GM21367 (cell line): ENCODE data around the gene FBRSL1.

ENCODE experiments used
- ATAC-seq: cut with Tn5 transposase; IDR thresholded peaks from one replicate; pipeline ENCODE4 v1.9.1; 2021; ENCODE audit not compliant: unreplicated experiment

Gene FBRSL1

DNA sequence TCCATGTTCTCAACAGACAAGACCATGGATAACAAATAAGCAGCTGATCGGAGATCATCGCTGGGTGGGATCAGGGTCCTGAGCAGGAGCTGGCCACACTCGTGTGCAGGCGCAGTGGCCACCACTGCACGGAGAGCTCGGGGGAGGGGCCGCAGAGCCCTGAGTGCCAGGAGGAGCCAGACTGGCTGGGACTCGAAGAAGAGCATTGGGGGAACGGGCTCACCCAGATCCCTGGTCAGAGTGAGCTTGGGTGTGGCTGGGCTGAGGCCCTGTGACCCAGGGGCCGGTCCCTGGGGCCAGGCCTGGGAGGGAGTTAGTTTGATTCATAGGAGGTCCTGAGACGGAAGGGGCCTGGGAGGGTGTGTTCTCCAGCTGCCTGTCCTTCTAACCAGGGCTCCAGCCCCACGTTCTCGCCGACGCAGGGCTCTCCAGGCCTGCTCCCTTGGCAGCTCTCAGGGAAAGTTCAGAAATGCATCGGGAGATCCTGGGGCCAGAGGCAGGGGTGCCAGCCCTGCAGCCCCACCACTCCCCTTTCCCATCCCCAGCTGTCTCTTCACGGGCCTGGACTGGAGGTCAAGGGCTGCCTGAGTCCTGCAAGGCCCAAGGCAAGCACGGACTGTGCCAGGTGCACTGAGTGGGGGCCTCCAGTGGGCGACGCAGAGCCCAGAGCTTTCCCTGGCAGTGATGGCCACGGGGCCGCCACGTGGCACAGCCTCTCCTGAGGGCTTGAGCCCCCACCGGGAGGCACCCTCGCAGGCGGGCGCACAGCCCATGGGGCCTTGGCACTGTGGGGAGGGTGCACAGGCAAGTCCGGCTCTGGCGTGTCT, 48.1 kb downstream of the FBRSL1 start:
- no peak for ATAC-seq

DNA sequence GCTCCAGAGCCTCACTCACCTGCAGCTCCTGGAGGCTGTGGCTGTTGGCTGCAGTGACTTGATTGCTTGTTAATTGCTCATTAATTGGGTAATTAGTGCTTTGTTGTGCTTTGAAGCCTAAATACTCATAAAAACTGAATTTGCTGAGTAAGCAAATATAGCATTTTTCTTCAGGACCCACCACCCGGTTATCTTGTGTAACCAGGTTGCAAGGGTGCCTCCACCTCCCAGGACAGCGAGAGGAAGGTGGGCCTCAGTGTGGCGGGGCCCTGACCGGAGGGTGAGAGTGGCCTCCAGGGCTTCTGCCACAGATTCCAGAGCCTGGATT, 48.7 kb downstream of the FBRSL1 start:
- no peak for ATAC-seq

DNA sequence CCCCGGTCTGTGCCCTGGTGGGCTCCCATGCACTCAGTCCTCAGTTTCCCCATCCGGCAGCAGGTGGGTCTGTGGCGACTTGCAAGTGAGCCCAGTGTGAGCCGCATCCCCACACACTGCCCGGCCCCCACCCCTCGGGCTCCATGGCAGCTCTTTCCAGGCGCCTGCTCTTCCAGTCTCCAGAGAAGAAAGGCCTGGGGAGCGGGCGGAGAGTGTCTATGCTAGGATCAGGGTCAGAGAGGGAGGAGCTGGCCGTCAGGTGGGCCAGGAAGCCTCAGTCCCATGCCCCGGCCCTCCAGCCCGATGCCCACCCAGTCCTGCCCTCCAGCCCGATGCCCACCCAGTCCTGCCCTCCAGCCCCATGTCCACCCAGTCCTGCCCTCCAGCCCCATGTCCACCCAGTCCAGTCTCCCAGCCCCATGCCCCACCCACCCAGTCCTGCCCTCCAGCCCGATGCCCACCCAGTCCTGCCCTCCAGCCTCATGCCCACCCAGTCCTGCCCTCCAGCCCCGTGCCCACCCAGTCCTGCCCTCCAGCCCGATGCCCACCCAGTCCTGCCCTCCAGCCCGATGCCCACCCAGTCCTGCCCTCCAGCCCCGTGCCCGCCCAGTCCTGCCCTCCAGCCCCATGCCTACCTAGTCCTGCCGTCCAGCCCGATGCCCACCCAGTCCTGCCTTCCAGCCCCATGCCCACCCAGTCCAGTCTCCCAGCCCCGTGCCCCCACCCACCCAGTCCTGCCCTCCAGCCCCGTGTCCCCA, 49.2 kb downstream of the FBRSL1 start:
- ATAC-seq, result no peak

DNA sequence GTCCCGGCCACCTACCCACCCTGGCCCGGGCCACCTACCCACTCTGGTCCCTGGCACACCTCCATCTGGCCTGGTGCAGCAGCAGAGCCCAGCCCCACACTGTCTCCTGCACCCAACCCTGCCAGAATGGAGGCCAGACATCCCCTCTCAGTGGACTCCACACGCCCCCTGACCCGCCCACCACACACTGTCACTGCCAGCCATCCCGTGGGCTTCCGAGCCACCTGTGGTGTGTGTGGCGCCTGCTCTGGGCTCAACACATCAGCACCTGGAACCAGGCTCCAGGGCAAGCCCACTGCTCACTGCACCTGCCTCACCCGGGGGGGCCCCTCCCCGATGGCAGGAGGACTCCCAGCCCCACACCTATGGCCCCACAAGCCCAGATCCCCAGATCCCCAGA, 50.5 kb downstream of the FBRSL1 start:
- ATAC-seq, result no peak

DNA sequence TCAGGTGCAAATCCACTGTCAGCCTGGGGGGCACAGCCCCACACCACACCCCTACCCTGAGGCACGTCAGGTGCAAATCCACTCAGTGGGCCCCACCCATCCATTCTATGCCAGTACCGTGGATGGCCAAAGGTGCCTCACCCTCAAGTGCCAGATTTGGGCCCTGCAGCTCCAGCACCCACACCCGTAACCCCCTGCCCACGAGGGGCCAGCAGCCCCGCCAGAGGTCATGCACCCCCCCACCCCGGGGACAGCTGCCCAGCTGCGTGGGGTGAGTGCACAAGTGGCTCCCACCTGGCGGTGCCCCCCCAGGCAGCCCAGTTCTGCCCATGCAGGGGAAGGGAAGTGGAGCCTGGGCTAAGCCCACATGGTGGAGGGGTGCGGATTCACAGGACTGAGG, 51.2 kb downstream of the FBRSL1 start:
- no peak for ATAC-seq

DNA sequence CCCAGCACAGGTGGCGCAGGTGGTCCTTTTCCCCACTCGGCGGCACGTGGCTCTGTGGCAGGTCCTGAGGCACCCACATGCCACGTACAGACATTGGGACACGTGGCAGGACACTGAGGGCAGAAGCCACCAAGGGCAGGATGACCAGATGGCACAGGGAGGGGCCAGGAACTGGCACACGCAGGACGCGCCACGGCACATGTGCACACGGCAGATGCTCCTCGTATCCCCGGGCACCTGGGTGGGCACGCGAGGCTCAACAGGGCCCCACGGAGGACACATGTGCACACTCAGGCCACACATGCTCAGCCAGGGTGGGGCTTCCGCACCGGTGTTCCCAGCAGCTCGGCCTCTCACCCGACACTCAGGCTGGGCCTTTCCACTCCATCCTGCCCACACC, 52.0 kb downstream of the FBRSL1 start:
- no peak for ATAC-seq

DNA sequence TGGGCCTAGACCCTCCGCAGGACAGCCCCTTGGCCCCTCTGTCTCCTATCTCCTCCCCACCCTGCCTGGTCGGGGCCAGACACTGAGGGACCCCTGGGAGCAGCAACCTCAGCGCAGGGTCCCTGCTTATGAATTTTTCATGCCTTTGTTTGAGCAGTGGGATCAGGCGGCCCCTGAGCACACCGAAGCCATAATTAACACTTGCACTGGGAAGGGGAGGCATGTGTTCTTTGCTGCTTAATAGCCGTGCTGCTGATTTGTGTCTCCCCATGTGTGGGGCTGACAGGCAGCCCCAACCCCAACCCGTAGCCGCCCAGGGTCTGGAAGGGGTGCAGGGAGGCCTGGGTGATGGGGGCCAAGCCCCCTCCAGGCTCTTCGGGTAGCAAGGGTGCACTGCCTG, 52.7 kb downstream of the FBRSL1 start:
- no peak for ATAC-seq

DNA sequence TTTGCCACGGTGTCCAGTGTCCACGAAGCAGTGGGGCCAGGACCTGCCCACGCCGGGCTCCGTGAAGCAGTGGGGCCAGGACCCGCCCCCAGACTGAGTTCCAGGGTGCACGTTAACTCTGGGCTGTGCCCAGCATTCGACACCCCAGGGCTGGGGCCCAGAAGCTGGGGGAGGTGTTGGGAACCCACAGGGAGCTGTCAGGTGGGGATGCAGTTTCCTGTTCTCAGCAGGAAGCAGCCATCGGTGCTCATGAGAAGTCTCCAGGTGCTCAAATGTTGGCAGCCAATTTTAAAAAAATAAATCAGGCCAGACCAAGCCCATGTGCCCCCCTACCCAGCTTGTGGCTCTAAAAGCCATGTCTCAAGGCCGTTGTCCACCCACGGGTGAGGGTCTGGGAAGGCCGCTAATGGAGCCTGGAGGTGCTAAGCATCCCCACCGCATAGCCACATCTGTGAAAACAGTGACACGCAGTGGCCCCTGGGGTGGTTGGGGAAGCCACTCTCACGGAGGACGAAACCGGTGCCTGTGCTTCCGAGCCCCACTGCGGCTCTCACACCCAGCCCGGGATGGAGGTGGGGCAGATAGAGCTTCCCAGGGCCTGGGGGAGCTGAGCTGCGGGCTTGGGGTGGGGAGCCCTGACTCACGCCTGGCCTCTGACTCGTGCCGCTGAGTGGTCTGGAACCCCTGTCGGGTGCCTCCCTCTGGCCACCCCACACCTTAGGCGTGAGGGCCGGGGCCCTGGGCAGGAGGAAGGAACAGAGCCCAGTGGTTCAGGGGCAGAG, 53.5 kb downstream of the FBRSL1 start:
- no peak for ATAC-seq

DNA sequence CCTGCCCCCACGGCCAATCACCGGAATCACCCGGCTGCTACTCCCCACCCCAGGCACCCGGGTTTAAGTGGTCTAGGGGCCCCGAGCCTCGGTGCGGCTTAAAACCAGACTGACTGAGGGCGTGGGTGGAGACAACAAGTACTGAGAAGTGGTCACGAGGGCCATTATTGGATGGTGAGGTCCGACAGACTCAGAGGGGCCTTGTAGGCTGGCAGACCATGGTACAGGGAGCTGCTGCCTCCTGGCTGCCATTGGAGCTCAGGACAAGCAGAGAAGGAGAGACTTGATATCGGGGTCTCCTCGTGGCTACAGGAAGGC, 54.1 kb downstream of the FBRSL1 start:
- ATAC-seq, result no peak

DNA sequence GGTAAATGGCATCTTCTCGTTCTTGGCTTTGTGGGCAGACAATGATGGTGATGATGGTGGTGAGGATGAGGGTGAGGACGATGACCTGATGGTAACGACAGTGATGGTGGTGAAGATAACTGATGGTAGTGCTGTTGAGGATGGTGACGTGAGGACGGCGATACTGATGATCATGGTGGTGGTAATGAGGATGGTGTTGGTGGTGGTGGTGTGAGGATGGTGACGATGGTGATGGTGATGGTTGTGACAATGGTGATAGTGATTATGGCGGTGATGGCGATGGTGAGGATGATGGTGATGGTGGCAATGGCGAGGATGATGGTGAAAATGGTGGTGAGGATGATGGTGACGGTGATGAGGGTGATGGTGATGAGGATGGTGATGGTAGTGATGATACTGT, 54.5 kb downstream of the FBRSL1 start:
- ATAC-seq, result no peak

DNA sequence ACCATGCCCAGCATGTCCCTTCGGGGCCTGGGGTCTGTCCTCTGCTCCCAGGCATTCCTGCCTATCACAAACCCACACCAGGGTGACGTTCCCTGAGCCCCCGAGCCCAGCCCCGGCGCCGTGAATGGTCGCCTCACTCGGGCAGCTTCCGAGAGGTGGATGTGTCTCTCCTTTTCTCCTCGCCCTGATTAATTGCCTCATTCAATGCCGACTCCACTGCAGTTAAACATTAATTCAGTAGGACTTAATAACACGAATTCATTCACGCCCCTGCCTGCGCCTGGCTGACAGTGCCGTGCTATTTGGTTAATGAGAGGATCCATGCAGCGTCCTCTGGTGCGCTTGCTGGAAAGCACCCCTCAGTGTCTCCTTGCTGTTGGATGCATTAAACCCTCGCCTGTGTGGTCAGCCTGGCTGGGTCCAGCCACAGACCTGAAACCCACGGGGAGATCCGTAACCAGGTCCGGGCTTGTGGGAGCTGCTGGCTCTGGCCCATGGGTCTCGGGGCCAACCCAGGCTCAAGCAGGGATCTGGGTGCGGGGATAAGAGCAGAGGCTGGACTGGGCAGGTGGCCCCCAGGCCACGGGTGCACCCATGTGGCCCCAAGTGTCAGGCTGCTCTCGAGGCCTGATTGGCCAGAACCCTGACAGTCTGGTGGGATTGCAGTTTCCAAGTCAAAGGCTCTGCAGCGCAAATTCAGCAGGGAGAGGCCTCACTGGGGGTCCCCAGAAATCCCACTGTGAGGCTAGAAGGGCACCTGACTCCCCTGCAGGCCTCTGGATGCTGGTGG, 55.4 kb downstream of the FBRSL1 start:
- ATAC-seq, result no peak

DNA sequence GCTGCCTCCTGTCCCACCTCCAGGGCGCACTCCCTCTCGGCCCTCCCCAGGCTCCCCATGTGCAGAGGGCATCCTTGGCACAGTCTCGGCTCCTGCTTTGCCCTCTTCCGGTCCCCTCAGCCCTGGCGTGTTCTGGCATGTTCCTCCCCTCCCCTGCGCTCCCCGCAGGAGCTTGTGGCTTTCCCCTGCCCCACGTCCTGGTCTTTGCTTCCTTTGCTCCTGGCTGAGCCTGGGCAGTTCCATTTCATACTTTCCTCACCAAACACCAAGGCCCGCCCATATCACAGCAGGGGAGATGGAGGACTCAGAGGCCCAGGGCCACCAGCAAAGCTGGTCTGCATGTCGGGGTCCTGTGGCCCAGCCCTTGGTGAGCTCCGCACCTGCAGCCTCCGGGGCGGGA, 56.0 kb downstream of the FBRSL1 start:
- no peak for ATAC-seq

DNA sequence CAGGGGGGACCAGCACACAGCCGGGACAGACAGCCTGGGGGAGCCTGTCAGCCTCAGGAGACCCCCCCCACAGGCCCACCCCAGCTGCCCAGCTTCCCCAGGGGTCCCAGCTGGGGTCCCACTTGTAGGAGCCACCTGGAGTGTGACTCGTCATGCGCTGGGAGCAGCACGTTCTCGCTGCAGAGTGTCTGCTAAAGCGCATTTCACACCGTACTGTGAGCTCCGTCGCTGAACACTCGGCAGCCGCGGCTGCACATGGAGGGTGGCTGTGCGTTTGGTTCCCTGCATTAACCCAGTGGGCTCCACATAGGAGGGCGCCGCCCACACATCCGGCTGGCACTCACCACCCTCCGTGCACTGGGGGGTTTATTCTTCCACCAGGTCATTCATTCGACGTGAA, 56.7 kb downstream of the FBRSL1 start:
- ATAC-seq, result no peak

DNA sequence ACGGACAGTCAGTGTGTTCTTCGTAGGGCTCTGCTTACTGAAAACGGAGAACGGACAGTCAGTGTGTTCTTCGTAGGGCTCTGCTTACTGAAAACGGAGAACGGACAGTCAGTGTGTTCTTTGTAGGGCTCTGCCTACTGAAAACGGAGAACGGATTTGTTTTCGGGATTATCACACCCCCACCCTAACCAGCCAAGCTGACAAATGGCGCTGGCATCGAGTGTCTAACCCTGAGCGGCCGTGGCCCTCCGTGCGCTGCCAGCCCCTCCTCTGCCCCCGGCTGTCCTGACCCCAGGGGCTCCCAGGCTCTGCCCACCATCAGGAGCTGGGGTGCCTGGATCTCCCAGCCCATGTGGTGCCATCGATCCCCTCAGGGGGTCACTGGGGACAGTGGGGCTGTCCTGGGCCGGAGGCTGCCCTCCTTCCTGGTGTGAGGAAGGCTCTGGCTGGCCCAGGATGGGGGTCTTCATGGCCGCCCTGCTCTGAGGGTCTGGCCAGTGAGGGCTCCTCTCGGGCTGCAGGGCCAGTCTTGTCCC, 57.3 kb downstream of the FBRSL1 start:
- ATAC-seq, result no peak

DNA sequence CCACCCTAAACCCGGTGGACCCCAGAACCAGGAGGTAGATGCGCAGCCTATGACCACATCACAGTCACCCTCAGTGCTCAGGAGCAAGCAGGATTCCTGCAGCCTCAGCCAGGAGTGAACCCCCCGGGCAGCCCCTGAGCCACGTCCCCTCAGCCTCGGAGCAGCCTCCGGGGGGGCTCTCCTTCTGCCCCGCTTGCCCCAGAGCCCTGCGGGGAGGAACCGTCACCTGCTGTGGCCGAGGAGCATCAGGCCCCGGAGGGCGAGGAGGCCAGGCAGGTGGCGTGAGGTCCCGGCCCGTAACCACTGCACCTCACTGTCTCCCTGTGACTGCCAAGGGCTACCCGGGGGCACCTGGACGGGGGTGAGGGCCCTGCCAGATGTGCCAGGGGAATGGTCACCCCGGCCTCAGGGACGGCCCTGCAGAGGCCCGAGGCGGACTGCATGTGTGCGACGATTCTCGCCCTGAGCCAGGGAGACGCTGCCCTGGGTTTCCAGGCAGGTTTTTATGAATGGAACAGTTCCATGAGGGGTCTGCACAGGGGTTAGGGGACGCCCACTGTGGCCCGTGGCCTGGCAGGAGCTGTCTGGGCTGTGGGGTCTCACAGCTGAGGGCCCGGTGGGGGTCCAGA, 58.6 kb downstream of the FBRSL1 start:
- ATAC-seq, result no peak

DNA sequence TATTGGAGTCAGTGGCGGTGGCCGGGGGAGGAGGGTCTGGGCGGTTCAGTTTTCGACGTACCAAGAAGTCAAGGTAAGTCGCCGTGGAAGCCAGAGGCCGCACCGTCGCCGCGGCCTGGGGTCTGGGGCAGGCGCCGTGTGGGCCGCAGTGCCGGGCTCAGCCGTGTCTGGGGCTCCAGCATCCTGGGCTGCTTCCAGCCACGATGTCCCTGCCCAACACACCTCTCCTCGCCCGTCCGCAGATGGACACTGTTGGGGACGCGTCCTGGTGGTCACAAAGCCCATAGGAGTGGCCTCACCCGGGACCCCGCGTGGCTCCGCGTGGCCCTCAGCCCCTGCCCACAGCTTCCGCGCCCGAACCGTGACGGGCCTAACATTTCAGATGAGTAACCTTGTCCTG, 59.1 kb downstream of the FBRSL1 start:
- ATAC-seq, result no peak

DNA sequence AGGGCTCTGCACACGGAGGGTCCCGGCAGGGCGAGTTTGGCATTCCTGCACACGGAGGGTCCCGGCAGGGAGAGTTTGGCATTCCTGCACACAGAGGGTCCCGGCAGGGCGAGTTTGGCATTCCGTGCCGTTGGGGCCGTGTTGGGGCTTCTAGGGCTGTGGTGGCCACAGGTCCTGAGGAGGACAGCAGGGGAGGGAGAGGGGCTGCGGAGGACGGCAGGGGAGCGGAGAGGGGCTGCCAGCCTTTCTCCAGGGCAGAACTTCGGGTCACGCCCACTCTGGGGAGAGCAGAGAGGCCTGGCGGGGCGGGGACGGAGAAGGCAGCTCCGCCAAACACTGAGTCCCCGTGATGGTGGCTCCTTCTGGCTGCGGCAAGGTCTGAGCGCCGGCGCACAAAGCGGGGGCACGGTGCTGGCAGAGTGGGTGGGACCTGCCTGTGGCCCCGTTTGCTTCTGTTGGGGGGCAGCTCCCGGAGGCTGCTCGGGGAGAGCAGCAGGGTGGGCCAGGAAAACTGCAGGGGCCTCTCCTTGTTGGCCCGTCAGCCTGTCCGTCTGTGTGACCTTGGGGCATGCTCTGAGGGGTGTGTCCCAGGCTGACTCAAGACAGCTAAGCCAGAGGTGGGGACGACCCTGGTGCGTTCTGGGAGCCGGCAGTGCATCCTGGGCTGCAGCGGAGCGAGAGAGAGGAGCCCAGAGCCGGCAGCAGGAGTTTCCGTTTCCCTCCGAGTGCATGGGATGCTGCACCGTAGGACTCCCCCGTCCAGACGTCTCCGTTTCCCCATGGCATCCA, 60.3 kb downstream of the FBRSL1 start:
- no peak for ATAC-seq

DNA sequence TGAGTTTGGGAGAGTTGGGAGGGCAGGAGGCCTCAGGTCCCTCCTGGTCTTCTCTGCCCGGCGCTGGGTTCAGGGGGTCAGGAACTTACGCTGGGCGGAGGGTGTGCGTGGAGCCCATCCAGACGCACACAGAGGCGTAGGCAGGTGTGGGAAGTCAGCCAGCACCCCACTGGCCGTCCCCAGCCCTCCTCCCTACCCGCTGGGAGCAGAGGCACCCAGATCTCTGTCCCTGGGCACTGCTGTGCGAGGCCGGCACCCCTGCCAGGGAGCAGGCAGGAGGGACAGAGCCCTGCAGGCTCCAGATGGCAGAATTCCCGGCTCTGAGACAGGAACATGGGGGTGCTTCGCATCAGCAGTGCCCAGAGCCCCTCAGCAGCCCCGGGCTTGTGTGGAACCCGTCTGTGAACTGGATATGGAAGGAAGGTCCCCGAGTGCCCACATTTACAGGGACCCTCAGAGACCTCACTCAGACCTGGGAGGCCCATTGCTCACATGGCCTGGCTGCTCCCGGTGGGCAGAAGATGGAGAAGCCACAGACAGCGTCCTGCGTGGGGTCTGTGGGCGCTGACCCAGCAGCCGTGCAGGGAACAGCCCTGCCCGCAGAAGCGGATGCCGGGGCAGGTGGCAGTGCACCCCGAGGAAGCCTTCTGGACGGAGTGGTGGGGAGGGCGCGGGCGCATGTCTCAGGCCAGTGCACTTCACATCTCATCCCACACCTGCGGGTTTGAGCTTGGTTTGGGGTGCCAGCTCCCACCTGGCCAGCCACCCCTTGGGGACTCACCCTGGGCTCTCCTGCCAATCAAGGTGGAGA, 61.1 kb downstream of the FBRSL1 start:
- ATAC-seq, result no peak

DNA sequence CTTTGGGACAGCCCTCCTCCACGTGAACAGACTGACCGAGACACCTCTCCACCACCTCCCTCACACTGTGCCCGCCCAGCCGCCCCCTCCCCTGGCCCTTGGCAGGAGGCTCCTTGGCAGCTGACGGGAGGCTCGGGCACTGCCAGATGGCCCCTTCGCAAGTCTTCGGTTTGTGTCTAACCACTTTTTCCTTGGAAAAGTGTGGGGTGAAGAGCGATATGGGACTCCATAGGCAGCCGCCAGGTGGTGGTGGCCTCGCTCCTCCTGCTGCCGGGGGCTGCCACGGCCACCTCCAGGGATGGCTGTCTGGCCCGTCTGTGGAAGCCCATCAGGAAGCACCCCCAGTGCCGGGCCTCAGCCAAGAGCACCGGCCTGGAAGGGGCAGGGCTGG, 61.7 kb downstream of the FBRSL1 start:
- ATAC-seq, result no peak
